ENCODE measurements around the gene SELP. TPM values are rescaled to one million over a fixed set of nuclear protein-coding genes. Genes with fewer than 3 reads are reported as not detected.

SELP gene
- total and polyA plus RNA-seq, 2 experiments from 2014 or later, result 0.27 TPM; not detected in 1

- H4K20me1 ChIP-seq (ENCODE audit: insufficient read depth, poor library complexity, severe bottlenecking), result no peaks in the 10 kb centered on the region
- H3K79me2 ChIP-seq, result no peaks in the 10 kb centered on the region
- no peaks in the 10 kb centered on the region for H3K9me2 ChIP-seq (replicated peaks; ENCODE audit: insufficient read depth)
- H3K36me3 ChIP-seq (replicated peaks; ENCODE audit: insufficient read depth, low read depth), result no peaks in the 10 kb centered on the region
- H3K4me3 ChIP-seq, result no peak overlapping the region
- H3K27me3 ChIP-seq, result no peaks in the 10 kb centered on the region
- no peak overlapping the region for H3K4me2 ChIP-seq
- no peak for DNase-seq (ENCODE audit: low spot score)
- peaks cover 4% of the 10 kb centered on the region for H3K4me1 ChIP-seq (ENCODE audit: insufficient read depth)
- 95% methylated on average over 1 of the region's 1 CpG for WGBS (ENCODE audit: low lambda C conversion rate, missing lambda C conversion rate)
- H3K27ac ChIP-seq, result no peak overlapping the region
- H3K9me3 ChIP-seq (ENCODE audit: low read depth), result no peaks in the 10 kb centered on the region
- no peak for TF ChIP-seq CTCF (IDR thresholded peaks at IDR 0.05; ENCODE audit: poor library complexity)
- no peak for TF ChIP-seq EZH2phosphoT487 (IDR thresholded peaks at IDR 0.05; ENCODE audit: low read depth, severe bottlenecking, unreplicated experiment)
- no peak for TF ChIP-seq EZH2 (IDR thresholded peaks at IDR 0.05; ENCODE audit: borderline replicate concordance)
- H2AFZ ChIP-seq, result no peak overlapping the region
Observed at GRCh38 chr1:169576935-169577331, 53.0 kb downstream of the SELP start.

DNA sequence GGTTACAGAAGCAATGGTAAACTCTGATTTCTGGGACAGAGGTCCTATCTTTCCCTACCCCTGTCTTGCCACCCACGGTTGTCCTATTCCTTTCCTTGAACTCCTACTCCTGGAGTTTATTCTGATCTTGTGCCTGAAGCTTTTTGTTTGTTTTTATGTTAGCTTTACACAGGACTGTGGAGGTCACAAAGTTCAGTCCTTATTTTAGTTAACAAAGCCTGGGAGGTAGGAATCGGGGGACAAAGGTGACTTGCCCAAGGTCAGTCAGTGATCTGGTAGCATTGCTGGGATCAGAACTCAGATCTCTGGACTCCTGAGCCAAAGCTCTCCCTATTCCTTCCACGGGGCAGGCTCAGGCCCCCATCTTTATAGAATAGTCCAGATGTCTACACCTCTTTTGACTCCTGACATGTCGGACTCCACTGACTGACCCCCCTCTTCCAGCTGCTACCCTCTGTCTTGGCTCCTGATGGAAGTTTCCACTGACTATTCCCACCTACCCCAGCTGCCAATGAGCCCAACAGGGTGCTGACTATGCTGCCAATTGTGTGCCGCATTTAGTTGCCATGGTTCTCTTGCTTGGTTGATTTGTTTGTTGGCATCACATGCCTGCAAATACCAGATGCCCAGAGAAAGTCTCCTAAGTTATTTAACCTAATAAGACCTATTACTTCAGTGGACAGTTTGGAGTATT is 53.5 kb downstream of the SELP start:
- no peak overlapping the region for H2AFZ ChIP-seq
- no peaks in the 10 kb centered on the region for H3K79me2 ChIP-seq
- no peaks in the 10 kb centered on the region for H3K36me3 ChIP-seq (replicated peaks; ENCODE audit: insufficient read depth, low read depth)
- no peaks in the 10 kb centered on the region for H3K9me2 ChIP-seq (replicated peaks; ENCODE audit: insufficient read depth)
- H3K27ac ChIP-seq, result no peak overlapping the region
- H4K20me1 ChIP-seq (ENCODE audit: insufficient read depth, poor library complexity, severe bottlenecking), result no peaks in the 10 kb centered on the region
- WGBS (ENCODE audit: low lambda C conversion rate, missing lambda C conversion rate), result 82% methylated on average over 5 of the region's 5 CpGs
- peaks cover 9% of the 10 kb centered on the region for H3K4me1 ChIP-seq (ENCODE audit: insufficient read depth)
- no peak overlapping the region for H3K4me2 ChIP-seq
- TF ChIP-seq CTCF (IDR thresholded peaks at IDR 0.05; ENCODE audit: poor library complexity), result no peak
- no peak overlapping the region for H3K4me3 ChIP-seq
- H3K27me3 ChIP-seq, result no peaks in the 10 kb centered on the region
- no peaks in the 10 kb centered on the region for H3K9me3 ChIP-seq (ENCODE audit: low read depth)
- DNase-seq (ENCODE audit: low spot score), result no peak

GRCh38 chr1:169574336-169574735 is 55.6 kb downstream of the SELP start:
- Histone ChIP-seq H3K4me1 (ENCODE audit: insufficient read depth) (peaks cover 10% of the 10 kb centered on the region), H3K27ac (no peak overlapping the region), H3K27me3 (no peaks in the 10 kb centered on the region), H3K79me2 (no peaks in the 10 kb centered on the region), H3K4me3 (no peak overlapping the region), H4K20me1 (ENCODE audit: insufficient read depth, poor library complexity, severe bottlenecking) (no peaks in the 10 kb centered on the region), H3K36me3 (replicated peaks; ENCODE audit: insufficient read depth, low read depth) (no peaks in the 10 kb centered on the region), H2AFZ (no peak overlapping the region), H3K4me2 (no peak overlapping the region), H3K9me3 (ENCODE audit: low read depth) (no peaks in the 10 kb centered on the region), H3K9me2 (replicated peaks; ENCODE audit: insufficient read depth) (no peaks in the 10 kb centered on the region)
- no peak for DNase-seq (ENCODE audit: low spot score)
- 83% methylated on average over 4 of the region's 4 CpGs for WGBS (ENCODE audit: low lambda C conversion rate, missing lambda C conversion rate)
- TF ChIP-seq EZH2phosphoT487 (IDR thresholded peaks at IDR 0.05; ENCODE audit: low read depth, severe bottlenecking, unreplicated experiment), result no peak

DNA sequence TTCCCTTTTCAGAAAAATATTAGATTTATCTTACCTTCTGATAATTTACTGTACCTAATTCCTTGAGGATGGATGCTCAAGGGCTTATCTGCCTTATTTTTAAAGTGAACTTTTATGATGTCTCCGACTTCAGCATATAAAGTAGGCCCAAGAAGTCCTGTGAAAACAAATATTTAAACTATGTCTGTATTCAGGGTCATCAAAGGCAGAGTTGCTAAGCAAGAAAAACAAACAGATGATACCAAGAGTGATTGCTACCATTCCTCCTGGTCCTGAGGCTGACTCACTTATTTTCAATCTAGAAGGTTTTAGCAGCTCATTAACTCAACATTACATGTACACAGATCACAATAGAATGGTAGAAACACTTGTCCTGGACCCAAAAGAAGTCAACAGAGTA is 57.7 kb downstream of the SELP start:
- peaks cover 10% of the 10 kb centered on the region for H3K4me1 ChIP-seq (ENCODE audit: insufficient read depth)
- DNase-seq (ENCODE audit: low spot score), result peak; percentile 65
- no peaks in the 10 kb centered on the region for H3K9me2 ChIP-seq (replicated peaks; ENCODE audit: insufficient read depth)
- TF ChIP-seq EZH2 (IDR thresholded peaks at IDR 0.05; ENCODE audit: borderline replicate concordance), result no peak
- no peak for TF ChIP-seq CTCF (IDR thresholded peaks at IDR 0.05; ENCODE audit: poor library complexity)
- no peak for TF ChIP-seq EZH2phosphoT487 (IDR thresholded peaks at IDR 0.05; ENCODE audit: low read depth, severe bottlenecking, unreplicated experiment)
- no peaks in the 10 kb centered on the region for H3K79me2 ChIP-seq
- H3K4me2 ChIP-seq, result no peak overlapping the region
- no peak overlapping the region for H3K4me3 ChIP-seq
- H3K9me3 ChIP-seq (ENCODE audit: low read depth), result no peaks in the 10 kb centered on the region
- H3K27ac ChIP-seq, result peak overlapping the region; percentile 30
- no peak overlapping the region for H2AFZ ChIP-seq
- no peaks in the 10 kb centered on the region for H4K20me1 ChIP-seq (ENCODE audit: insufficient read depth, poor library complexity, severe bottlenecking)
- no peaks in the 10 kb centered on the region for H3K36me3 ChIP-seq (replicated peaks; ENCODE audit: insufficient read depth, low read depth)
- 3% methylated on average over 1 of the region's 1 CpG for WGBS (ENCODE audit: low lambda C conversion rate, missing lambda C conversion rate)
- H3K27me3 ChIP-seq, result no peaks in the 10 kb centered on the region
